NCI-H748 treated with DMSO at 0.1 percent for 48 hours (cell line): ENCODE data around the gene TRPV4.

Source experiments
- DNase-seq: peaks from one replicate; lab custom pipeline; 2025; lab: John Stamatoyannopoulos, UW

Gene TRPV4

GRCh38 chr12:109760930-109761921 lies 72.0 kb downstream of the TRPV4 start:
- no peak for DNase-seq

- no peak for DNase-seq
Observed at GRCh38 chr12:109760031-109760929, 72.9 kb downstream of the TRPV4 start.

- no peak for DNase-seq
Observed at GRCh38 chr12:109759595-109759994, 73.6 kb downstream of the TRPV4 start.

- DNase-seq, result no peak
Observed at GRCh38 chr12:109758426-109759420, 74.5 kb downstream of the TRPV4 start.

- no peak for DNase-seq
Observed at GRCh38 chr12:109757671-109758265, 75.4 kb downstream of the TRPV4 start.

- DNase-seq, result no peak
Observed at GRCh38 chr12:109756457-109756856, 76.7 kb downstream of the TRPV4 start.

- DNase-seq, result no peak
Observed at GRCh38 chr12:109753959-109754358, 79.2 kb downstream of the TRPV4 start.

- DNase-seq, result no peak
Observed at GRCh38 chr12:109753054-109753401, 80.2 kb downstream of the TRPV4 start.

- DNase-seq, result no peak
Observed at GRCh38 chr12:109752117-109753053, 80.8 kb downstream of the TRPV4 start.

- no peak for DNase-seq
Observed at GRCh38 chr12:109744986-109745942, 87.9 kb downstream of the TRPV4 start.

- DNase-seq, result no peak
Observed at GRCh38 chr12:109744026-109744425, 89.2 kb downstream of the TRPV4 start.

- no peak for DNase-seq
Observed at GRCh38 chr12:109743076-109743910, 89.9 kb downstream of the TRPV4 start.

GRCh38 chr12:109741970-109742703 lies 91.1 kb downstream of the TRPV4 start:
- no peak for DNase-seq

GRCh38 chr12:109741286-109741969 lies 91.8 kb downstream of the TRPV4 start:
- no peak for DNase-seq

GRCh38 chr12:109740694-109741245 lies 92.4 kb downstream of the TRPV4 start:
- DNase-seq, result no peak
